ENCODE results near the gene BNIP3.

DNA sequence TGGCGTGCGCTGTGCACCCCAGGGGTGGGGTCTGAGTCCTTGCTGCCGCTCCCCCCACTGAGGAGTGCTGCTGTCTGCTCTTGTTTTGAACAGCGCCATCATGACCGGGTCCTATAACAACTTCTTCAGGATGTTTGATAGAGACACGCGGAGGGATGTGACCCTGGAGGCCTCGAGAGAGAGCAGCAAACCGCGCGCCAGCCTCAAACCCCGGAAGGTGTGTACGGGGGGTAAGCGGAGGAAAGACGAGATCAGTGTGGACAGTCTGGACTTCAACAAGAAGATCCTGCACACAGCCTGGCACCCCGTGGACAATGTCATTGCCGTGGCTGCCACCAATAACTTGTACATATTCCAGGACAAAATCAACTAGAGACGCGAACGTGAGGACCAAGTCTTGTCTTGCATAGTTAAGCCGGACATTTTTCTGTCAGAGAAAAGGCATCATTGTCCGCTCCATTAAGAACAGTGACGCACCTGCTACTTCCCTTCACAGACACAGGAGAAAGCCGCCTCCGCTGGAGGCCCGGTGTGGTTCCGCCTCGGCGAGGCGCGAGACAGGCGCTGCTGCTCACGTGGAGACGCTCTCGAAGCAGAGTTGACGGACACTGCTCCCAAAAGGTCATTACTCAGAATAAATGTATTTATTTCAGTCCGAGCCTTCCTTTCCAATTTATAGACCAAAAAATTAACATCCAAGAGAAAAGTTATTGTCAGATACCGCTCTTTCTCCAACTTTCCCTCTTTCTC lies 26.0 kb downstream of the BNIP3 start:
- TF ChIP-seq, protein P1, sequence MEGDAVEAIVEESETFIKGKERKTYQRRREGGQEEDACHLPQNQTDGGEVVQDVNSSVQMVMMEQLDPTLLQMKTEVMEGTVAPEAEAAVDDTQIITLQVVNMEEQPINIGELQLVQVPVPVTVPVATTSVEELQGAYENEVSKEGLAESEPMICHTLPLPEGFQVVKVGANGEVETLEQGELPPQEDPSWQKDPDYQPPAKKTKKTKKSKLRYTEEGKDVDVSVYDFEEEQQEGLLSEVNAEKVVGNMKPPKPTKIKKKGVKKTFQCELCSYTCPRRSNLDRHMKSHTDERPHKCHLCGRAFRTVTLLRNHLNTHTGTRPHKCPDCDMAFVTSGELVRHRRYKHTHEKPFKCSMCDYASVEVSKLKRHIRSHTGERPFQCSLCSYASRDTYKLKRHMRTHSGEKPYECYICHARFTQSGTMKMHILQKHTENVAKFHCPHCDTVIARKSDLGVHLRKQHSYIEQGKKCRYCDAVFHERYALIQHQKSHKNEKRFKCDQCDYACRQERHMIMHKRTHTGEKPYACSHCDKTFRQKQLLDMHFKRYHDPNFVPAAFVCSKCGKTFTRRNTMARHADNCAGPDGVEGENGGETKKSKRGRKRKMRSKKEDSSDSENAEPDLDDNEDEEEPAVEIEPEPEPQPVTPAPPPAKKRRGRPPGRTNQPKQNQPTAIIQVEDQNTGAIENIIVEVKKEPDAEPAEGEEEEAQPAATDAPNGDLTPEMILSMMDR (IDR thresholded peaks at IDR 0.05), result no peak
- TF ChIP-seq ZFX (IDR thresholded peaks at IDR 0.05; ENCODE audit: borderline replicate concordance), result no peak
